HEK293 (cell line): ENCODE data around the gene JTB.

ENCODE experiments used
- CTCF ChIA-PET: fragments of 350-600 bp; formaldehyde crosslinking; extraction: SDS; loops from one replicate; lab custom pipeline; 2021; ENCODE audit warnings: antibody characterized with exemption; lab: Yijun Ruan, JAX
- POLR2A ChIA-PET: fragments of 300-600 bp; formaldehyde crosslinking; extraction: SDS; loops from one replicate; lab custom pipeline; 2020; ENCODE audit warnings: antibody characterized with exemption, inconsistent platforms; lab: Yijun Ruan, JAX
- H3K27ac ChIP-seq: fragments of 200-500 bp; sonication (Bioruptor generic); 2 replicates; pipeline ENCODE4 v1.5.1; 2014; ENCODE audit warnings: low read depth, low read length, control low read depth, inconsistent platforms; ENCODE audit errors: extremely low read depth
- H3K36me3 ChIP-seq, 2 experiments: fragments of 200-500 bp in 1 of 2; sonication (Bioruptor generic) in 1 of 2; 1 replicate in 1 of 2; 2 replicates in 1 of 2; pipeline ENCODE4 v1.5.1; 2014 to 2017; ENCODE audit warnings: inconsistent platforms in 2 of 2, low read length in 2 of 2; ENCODE audit not compliant: control insufficient read depth in 2 of 2, insufficient read depth in 1 of 2
- H3K4me1 ChIP-seq: fragments of 200-500 bp; sonication (Bioruptor generic); 2 replicates; pipeline ENCODE4 v1.5.1; 2014; ENCODE audit warnings: mild to moderate bottlenecking, low read length, inconsistent platforms; ENCODE audit not compliant: control insufficient read depth, insufficient read depth
- H3K4me3 ChIP-seq: 2 replicates; pipeline ENCODE4 v1.5.1; 2011; ENCODE audit warnings: low read depth, mild to moderate bottlenecking, control low read depth, low read length, moderate library complexity
- H3K9me3 ChIP-seq: fragments of 200-500 bp; sonication (Bioruptor generic); 2 replicates; pipeline ENCODE4 v1.5.1; 2014; ENCODE audit warnings: low read depth, low read length, inconsistent platforms; ENCODE audit not compliant: control insufficient read depth, insufficient read depth
- BCL11B ChIP-seq: fragments of 450-650 bp; formaldehyde crosslinking; IDR thresholded peaks from 2 replicates; pipeline ENCODE4 v1.5.1; 2016; ENCODE audit warnings: low read depth, missing biosample characterization, missing genetic modification characterization
- CTCF ChIP-seq: fragments of 450-650 bp; formaldehyde crosslinking; IDR thresholded peaks from 2 replicates; pipeline ENCODE4 v1.5.1; 2016; ENCODE audit warnings: missing biosample characterization, missing genetic modification characterization
- GLI4 ChIP-seq: fragments of 450-650 bp; formaldehyde crosslinking; IDR thresholded peaks from 2 replicates; pipeline ENCODE4 v1.5.1; 2016; ENCODE audit warnings: missing biosample characterization, missing genetic modification characterization
- KLF16 ChIP-seq: fragments of 450-650 bp; formaldehyde crosslinking; IDR thresholded peaks from 2 replicates; pipeline ENCODE4 v1.5.1; 2017; ENCODE audit warnings: missing biosample characterization, missing genetic modification characterization
- MZF1 ChIP-seq: fragments of 450-650 bp; formaldehyde crosslinking; IDR thresholded peaks from 2 replicates; pipeline ENCODE4 v1.5.1; 2017; ENCODE audit warnings: missing biosample characterization, missing genetic modification characterization, borderline replicate concordance
- REPIN1 ChIP-seq: fragments of 450-650 bp; formaldehyde crosslinking; IDR thresholded peaks from 2 replicates; pipeline ENCODE4 v1.5.1; 2017; ENCODE audit warnings: missing biosample characterization, missing genetic modification characterization, low read depth
- TCF7L2 ChIP-seq: IDR thresholded peaks from 2 replicates; pipeline ENCODE4 v1.6.1; 2011; ENCODE audit warnings: low read depth, mild to moderate bottlenecking, inconsistent platforms, low read length, moderate library complexity, borderline replicate concordance
- ZFHX2 ChIP-seq: fragments of 450-650 bp; formaldehyde crosslinking; conservative IDR thresholded peaks from 2 replicates; pipeline ENCODE4 v1.5.1; 2016; ENCODE audit warnings: missing biosample characterization, missing genetic modification characterization
- ZFP37 ChIP-seq: fragments of 450-650 bp; formaldehyde crosslinking; IDR thresholded peaks from 2 replicates; pipeline ENCODE4 v1.5.1; 2016; ENCODE audit warnings: missing biosample characterization, missing genetic modification characterization
- ZNF133 ChIP-seq: fragments of 450-650 bp; formaldehyde crosslinking; IDR thresholded peaks from 2 replicates; pipeline ENCODE4 v1.5.1; 2016; ENCODE audit warnings: missing biosample characterization, missing genetic modification characterization
- ZNF157 ChIP-seq: fragments of 450-650 bp; formaldehyde crosslinking; IDR thresholded peaks from 2 replicates; pipeline ENCODE4 v1.5.1; 2016; ENCODE audit warnings: missing biosample characterization, missing genetic modification characterization
- ZNF175 ChIP-seq: fragments of 450-650 bp; formaldehyde crosslinking; IDR thresholded peaks from 2 replicates; pipeline ENCODE4 v1.5.1; 2016; ENCODE audit warnings: missing biosample characterization, missing genetic modification characterization
- ZNF214 ChIP-seq: fragments of 450-650 bp; formaldehyde crosslinking; IDR thresholded peaks from 2 replicates; pipeline ENCODE4 v1.5.1; 2017; ENCODE audit warnings: missing biosample characterization, mild to moderate bottlenecking, missing genetic modification characterization, borderline replicate concordance
- ZNF362 ChIP-seq: fragments of 450-650 bp; formaldehyde crosslinking; IDR thresholded peaks from 2 replicates; pipeline ENCODE4 v1.5.1; 2016; ENCODE audit warnings: missing biosample characterization, missing genetic modification characterization
- ZNF449 ChIP-seq: fragments of 450-650 bp; formaldehyde crosslinking; IDR thresholded peaks from 2 replicates; pipeline ENCODE4 v1.5.1; 2017; ENCODE audit warnings: missing biosample characterization, mild to moderate bottlenecking, missing genetic modification characterization, moderate library complexity
- ZNF48 ChIP-seq: fragments of 450-650 bp; formaldehyde crosslinking; IDR thresholded peaks from 2 replicates; pipeline ENCODE4 v1.5.1; 2016; ENCODE audit warnings: missing biosample characterization, missing genetic modification characterization
- ZNF530 ChIP-seq: fragments of 450-650 bp; formaldehyde crosslinking; IDR thresholded peaks from 2 replicates; pipeline ENCODE4 v1.5.1; 2016; ENCODE audit warnings: low read depth, missing biosample characterization, missing genetic modification characterization
- ZNF549 ChIP-seq: fragments of 450-650 bp; IDR thresholded peaks from 2 replicates; pipeline ENCODE4 v1.5.1; 2018; ENCODE audit warnings: missing biosample characterization, missing genetic modification characterization, mild to moderate bottlenecking, inconsistent platforms, moderate library complexity
- ZNF830 ChIP-seq: fragments of 450-650 bp; IDR thresholded peaks from 2 replicates; pipeline ENCODE4 v1.5.0; 2018; ENCODE audit warnings: missing biosample characterization, missing genetic modification characterization, low read depth, mild to moderate bottlenecking, moderate library complexity
- TF ChIP-seq, protein P1 (sequence below): fragments of 450-650 bp; formaldehyde crosslinking; IDR thresholded peaks from 2 replicates; pipeline ENCODE4 v1.5.1; 2016; ENCODE audit warnings: missing biosample characterization, missing genetic modification characterization
- TF ChIP-seq, protein P2 (sequence below): fragments of 450-650 bp; formaldehyde crosslinking; conservative IDR thresholded peaks from 2 replicates; pipeline ENCODE4 v1.5.1; 2016; ENCODE audit warnings: low read depth, missing biosample characterization, missing genetic modification characterization
- TF ChIP-seq, protein P3 (sequence below): fragments of 450-650 bp; formaldehyde crosslinking; IDR thresholded peaks from 2 replicates; pipeline ENCODE4 v1.5.1; 2016; ENCODE audit warnings: missing biosample characterization, missing genetic modification characterization

Gene JTB

DNA sequence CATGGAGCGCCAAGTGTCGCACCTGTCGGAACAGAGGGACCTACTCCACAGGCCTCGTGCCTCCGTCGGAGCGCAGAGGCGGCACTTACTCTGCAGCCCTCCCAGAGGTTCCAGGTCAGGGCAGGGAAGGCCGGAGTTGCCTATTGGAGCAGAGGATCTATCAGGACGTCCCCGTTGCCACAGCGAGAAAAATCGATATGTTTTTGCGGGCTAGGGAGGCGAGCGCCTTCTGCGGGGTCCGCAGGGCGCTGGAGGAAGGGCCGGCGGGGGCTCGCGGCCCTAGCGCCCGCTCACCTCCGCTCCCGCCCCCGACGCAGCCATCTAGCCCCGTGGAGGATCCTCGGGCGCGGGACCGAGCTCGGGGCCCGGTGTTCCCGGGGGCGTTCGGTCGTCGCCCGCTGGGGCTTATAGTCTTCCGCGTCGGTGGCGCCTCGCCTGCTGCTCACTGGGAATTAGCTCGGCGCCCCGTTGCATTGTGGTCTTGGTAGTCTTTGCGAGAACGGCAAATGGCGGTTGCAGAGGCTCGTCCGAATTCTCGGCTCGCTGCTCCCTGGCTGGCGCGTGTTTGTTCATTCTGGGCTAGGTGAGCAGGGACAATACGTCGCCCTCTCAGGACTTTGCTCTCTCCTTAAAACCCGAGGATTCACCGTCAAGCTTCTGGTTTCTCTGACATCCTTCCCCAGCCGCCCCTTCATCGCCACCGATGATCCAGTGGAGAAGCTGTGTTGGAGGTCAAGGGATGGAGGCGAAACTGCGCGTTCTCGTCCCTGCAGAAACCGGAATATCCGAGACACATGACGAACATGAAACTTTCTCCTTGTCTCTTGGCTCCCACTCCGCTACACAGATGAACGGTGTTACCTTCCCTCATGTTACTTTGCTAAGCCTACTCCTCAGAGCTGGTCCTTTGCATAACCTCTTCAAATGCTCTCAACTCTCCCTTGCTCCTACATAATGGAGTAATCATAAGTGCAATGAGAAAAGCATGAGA lies at the start of gene JTB:
Gene JTB (minus strand): TSS at position 425 of the 991 bp plus-strand sequence. CDS start 422 bp downstream, at position 3.
- H3K36me3 ChIP-seq = peaks cover 11 to 56% of the 10 kb centered on the region in 2 experiments
- ChIA-PET CTCF (interaction anchor here (0.6 to 3.8 kb wide), 9 partner anchors 9 to 181 kb away, joined by 3 to 29 read pairs (median 5); partner anchors contain the start of genes CREB3L4 and RAB13), POLR2A (interaction anchor here (0.8 to 5.3 kb wide), 21 partner anchors 10 to 428 kb away, joined by 3 to 137 read pairs (median 4); partner anchors contain the start of genes CREB3L4, CRTC2, DENND4B and GATAD2B)
- H3K4me1 ChIP-seq = no peaks in the 10 kb centered on the region
- H3K4me3 ChIP-seq = peak within 1 kb of the TSS; percentile 90
- peak within 1 kb of the TSS; percentile 88 for H3K27ac ChIP-seq
- H3K9me3 ChIP-seq = no peaks in the 10 kb centered on the region
- TF ChIP-seq ZNF48 (tag by site-specific recombination) (no peak), ZNF549 (no peak), ZNF362 (tag by site-specific recombination) (no peak), ZNF175 (tag by site-specific recombination) (no peak), ZNF830 (tag by site-specific recombination) (no peak), ZNF530 (tag by site-specific recombination) (no peak), ZFP37 (0 out of 2 replicates have a peak, but pooled peaks have one; percentile 60), KLF16 (no peak; the same call in 1 of the 2 replicates), BCL11B (tag by site-specific recombination) (no peak), MZF1 (tag by site-specific recombination) (no peak), TCF7L2 (no peak), ZFHX2 (tag by site-specific recombination) (peak; percentile 75), ZNF214 (tag by site-specific recombination) (no peak), GLI4 (tag by site-specific recombination) (0 out of 2 replicates have a peak, but pooled peaks have one; percentile 10), ZNF449 (tag by site-specific recombination) (no peak; the same call in 1 of the 2 replicates), ZNF157 (tag by site-specific recombination) (no peak), REPIN1 (tag by site-specific recombination) (no peak), CTCF (tag by site-specific recombination) (peak; percentile 6; the same call in 1 of the 2 replicates), ZNF133 (tag by site-specific recombination) (no peak)
- TF ChIP-seq, protein P1, sequence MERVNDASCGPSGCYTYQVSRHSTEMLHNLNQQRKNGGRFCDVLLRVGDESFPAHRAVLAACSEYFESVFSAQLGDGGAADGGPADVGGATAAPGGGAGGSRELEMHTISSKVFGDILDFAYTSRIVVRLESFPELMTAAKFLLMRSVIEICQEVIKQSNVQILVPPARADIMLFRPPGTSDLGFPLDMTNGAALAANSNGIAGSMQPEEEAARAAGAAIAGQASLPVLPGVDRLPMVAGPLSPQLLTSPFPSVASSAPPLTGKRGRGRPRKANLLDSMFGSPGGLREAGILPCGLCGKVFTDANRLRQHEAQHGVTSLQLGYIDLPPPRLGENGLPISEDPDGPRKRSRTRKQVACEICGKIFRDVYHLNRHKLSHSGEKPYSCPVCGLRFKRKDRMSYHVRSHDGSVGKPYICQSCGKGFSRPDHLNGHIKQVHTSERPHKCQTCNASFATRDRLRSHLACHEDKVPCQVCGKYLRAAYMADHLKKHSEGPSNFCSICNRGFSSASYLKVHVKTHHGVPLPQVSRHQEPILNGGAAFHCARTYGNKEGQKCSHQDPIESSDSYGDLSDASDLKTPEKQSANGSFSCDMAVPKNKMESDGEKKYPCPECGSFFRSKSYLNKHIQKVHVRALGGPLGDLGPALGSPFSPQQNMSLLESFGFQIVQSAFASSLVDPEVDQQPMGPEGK (tag by site-specific recombination) = peak; percentile 78
- TF ChIP-seq, protein P2, sequence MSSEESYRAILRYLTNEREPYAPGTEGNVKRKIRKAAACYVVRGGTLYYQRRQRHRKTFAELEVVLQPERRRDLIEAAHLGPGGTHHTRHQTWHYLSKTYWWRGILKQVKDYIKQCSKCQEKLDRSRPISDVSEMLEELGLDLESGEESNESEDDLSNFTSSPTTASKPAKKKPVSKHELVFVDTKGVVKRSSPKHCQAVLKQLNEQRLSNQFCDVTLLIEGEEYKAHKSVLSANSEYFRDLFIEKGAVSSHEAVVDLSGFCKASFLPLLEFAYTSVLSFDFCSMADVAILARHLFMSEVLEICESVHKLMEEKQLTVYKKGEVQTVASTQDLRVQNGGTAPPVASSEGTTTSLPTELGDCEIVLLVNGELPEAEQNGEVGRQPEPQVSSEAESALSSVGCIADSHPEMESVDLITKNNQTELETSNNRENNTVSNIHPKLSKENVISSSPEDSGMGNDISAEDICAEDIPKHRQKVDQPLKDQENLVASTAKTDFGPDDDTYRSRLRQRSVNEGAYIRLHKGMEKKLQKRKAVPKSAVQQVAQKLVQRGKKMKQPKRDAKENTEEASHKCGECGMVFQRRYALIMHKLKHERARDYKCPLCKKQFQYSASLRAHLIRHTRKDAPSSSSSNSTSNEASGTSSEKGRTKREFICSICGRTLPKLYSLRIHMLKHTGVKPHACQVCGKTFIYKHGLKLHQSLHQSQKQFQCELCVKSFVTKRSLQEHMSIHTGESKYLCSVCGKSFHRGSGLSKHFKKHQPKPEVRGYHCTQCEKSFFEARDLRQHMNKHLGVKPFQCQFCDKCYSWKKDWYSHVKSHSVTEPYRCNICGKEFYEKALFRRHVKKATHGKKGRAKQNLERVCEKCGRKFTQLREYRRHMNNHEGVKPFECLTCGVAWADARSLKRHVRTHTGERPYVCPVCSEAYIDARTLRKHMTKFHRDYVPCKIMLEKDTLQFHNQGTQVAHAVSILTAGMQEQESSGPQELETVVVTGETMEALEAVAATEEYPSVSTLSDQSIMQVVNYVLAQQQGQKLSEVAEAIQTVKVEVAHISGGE (tag by site-specific recombination) = peak; percentile 36
- TF ChIP-seq, protein P3, sequence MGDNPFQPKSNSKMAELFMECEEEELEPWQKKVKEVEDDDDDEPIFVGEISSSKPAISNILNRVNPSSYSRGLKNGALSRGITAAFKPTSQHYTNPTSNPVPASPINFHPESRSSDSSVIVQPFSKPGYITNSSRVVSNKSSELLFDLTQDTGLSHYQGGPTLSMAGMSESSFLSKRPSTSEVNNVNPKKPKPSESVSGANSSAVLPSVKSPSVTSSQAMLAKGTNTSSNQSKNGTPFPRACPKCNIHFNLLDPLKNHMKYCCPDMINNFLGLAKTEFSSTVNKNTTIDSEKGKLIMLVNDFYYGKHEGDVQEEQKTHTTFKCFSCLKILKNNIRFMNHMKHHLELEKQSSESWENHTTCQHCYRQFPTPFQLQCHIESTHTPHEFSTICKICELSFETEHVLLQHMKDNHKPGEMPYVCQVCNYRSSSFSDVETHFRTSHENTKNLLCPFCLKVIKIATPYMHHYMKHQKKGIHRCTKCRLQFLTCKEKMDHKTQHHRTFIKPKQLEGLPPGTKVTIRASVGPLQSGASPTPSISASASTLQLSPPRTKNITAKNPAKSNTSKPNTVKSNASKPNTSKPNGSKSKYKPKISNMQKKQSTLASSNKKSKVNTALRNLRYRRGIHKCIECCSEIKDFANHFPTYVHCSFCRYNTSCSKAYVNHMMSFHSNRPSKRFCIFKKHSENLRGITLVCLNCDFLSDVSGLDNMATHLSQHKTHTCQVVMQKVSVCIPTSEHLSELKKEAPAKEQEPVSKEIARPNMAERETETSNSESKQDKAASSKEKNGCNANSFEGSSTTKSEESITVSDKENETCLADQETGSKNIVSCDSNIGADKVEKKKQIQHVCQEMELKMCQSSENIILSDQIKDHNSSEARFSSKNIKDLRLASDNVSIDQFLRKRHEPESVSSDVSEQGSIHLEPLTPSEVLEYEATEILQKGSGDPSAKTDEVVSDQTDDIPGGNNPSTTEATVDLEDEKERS (tag by site-specific recombination) = no peak
